Measurements from ENCODE around the gene SUSD4.

DNA sequence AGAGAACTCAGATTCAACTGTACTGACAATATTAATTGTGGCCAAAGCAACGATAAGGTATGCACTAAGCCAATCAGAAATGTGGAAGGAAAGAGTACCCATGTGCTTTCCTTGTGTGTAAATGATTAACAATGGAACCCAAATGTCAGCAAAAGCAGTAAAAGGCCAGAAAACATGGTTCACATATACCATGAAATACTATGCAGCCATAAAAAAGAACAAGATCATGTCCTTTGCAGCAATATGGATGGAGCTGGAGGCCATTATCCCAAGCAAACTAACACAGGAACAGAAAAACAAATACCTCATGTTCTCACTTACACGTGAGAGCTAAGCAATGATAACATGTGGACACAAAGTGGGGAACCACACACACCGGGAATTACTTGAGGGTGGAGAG, 78.5 kb downstream of the SUSD4 start:
- TF ChIP-seq CTCF (IDR thresholded peaks at IDR 0.05) (no peak), POLR2A (IDR thresholded peaks at IDR 0.05) (no peak)
